RWPE1 (cell line): ENCODE measurements around the gene ZMAT3.
"Not testable (repeated sequence)": the region's sequence is repeated elsewhere in the genome, so short reads cannot be mapped to it uniquely, and the experiment has no call there.

ENCODE experiments used
- CTCF ChIA-PET: fragments of 350-600 bp; sonication (Branson Sonifier 250); formaldehyde crosslinking; extraction: SDS; loops from one replicate; lab custom pipeline; 2021; lab: Yijun Ruan, JAX
- POLR2A ChIA-PET: fragments of 400-600 bp; formaldehyde crosslinking; extraction: SDS; loops from one replicate; lab custom pipeline; 2020; ENCODE audit warnings: antibody characterized with exemption; ENCODE audit not compliant: low non-redundant PET; lab: Yijun Ruan, JAX
- DNase-seq: peaks from one replicate; pipeline ENCODE4 v3.0.0; 2012; ENCODE audit warnings: low spot score
- H3K27ac ChIP-seq: fragments of 450-650 bp; 2 replicates; pipeline ENCODE4 v1.5.1; 2017
- CTCF ChIP-seq: fragments of 450-650 bp; conservative IDR thresholded peaks from 2 replicates; pipeline ENCODE4 v1.5.1; 2017; ENCODE audit warnings: low read depth, mild to moderate bottlenecking

The ZMAT3 gene

DNA sequence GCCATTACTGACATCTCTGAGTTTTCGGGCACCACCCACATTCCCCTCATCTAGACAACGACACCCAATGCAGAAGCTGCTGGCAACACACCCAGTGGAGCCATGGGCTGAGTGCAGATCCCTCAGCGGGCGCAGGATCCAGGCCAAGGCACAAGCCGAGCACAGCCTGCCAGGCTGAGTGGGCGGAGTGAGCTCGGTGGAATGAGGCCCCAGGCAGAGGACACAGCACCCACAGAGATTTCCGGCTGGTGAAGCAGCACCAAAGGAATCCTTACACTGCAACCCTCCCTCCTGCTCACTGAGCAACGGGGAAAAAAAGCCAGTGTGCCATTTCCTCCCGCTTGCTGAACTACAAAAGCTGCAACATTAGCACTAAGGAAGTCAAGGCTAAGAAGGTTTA, 34.3 kb downstream of the ZMAT3 start:
- no peak for TF ChIP-seq CTCF
- ChIA-PET CTCF (no interaction called here), POLR2A (no interaction called here)
- DNase-seq = peak; percentile 81
- H3K27ac ChIP-seq = peak overlapping the region; percentile 73

GRCh38 chr3:179036626-179037300, 34.8 kb downstream of the ZMAT3 start:
- CTCF ChIA-PET = no interaction called here
- peak overlapping the region; percentile 73 for H3K27ac ChIP-seq
- POLR2A ChIA-PET = no interaction called here
- no peak for TF ChIP-seq CTCF
- DNase-seq = no peak

DNA sequence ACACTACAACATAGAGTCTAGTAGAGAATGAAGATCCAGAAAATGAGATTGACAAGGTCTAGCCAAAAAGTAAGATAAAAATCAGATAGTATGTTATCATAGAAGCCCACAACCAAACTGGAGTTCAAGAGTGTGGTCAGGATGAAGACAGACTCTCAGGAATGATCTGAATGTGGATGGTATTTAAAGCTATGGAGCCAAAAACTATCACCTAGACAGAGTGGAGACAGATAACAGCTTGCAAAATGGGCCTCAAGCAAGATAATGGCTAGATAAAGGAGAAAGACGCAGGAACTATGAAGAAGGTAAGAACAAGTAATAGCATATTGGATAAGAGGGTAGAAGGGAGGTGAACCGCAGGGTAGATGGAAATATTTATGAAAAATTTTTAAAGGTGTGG, 35.4 kb downstream of the ZMAT3 start:
- DNase-seq = no peak
- ChIA-PET CTCF (no interaction called here), POLR2A (no interaction called here)
- no peak overlapping the region for H3K27ac ChIP-seq
- no peak for TF ChIP-seq CTCF

DNA sequence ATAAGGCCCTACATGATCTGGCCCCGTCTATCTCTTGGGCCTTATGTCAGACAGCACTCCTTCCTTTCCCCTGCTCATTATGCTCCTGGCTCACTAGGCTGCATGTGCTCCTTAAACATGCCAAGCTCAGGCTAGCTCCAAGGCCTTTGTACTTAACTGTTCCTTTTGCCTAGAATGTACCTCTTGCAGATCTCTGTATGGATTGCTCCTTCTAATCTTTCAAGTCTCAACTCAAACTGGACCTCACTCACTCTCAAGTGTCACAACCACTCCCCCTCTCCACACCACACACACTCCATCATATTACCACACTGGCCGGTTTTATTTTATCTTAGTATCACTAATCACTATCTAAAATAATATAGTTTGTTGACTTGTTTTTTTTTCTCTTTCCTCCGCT, 36.4 kb downstream of the ZMAT3 start:
- ChIA-PET CTCF (no interaction called here), POLR2A (no interaction called here)
- no peak overlapping the region for H3K27ac ChIP-seq
- TF ChIP-seq CTCF = no peak
- no peak for DNase-seq

DNA sequence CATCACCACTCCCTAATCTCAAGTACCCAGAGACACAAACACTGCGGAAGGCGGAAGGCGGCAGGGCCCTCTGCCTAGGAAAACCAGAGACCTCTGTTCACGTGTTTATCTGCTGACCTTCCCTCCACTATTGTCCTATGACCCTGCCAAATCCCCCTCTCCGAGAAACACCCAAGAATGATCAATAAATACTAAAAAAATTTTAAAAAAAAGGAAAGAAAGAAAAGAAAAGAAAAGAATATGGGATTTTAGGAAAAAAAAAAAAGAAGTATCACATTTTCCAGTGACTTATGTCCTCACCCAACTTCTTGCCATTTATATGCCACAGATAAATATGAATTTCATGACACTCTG, 38.3 kb downstream of the ZMAT3 start:
- CTCF ChIA-PET, DNase-seq, POLR2A ChIA-PET, H3K27ac ChIP-seq: not testable (repeated sequence)

GRCh38 chr3:179032454-179033303, 38.9 kb downstream of the ZMAT3 start:
- H3K27ac ChIP-seq, DNase-seq, POLR2A ChIA-PET, CTCF ChIA-PET: not testable (repeated sequence)

GRCh38 chr3:179029096-179029495, 42.5 kb downstream of the ZMAT3 start:
- no peak for TF ChIP-seq CTCF
- CTCF ChIA-PET = interaction anchor here (0.6 kb wide), 1 partner anchor 36 kb away, joined by 3 read pairs; no protein-coding TSS in a partner anchor
- no peak for DNase-seq
- H3K27ac ChIP-seq = no peak overlapping the region
- POLR2A ChIA-PET = no interaction called here
